ENCODE data around the gene MAPK6. TPM values are rescaled to one million over a fixed set of nuclear protein-coding genes. Genes with fewer than 3 reads are reported as not detected.
A peak's percentile ranks its signal among the peaks of the same experiment; 100 is the strongest.

MAPK6 gene
- total and polyA plus RNA-seq, 9 of the 15 experiments (the other 6 are each of a cell fraction or from before 2014, with no cell fraction given) = 28.5 to 97.1 (median 74.0) TPM

GRCh38 chr15:52018693-52019393 lies at the start of gene MAPK6 (continued):
- TF ChIP-seq RBM17 (IDR thresholded peaks at IDR 0.05; ENCODE audit: borderline replicate concordance, low read depth, low read length) (no peak), ZBTB34 (CRISPR knock-in tag; IDR thresholded peaks at IDR 0.05) (no peak), THRB (CRISPR knock-in tag; conservative IDR thresholded peaks at IDR 0.05) (no peak), GTF3C2 (IDR thresholded peaks at IDR 0.05; ENCODE audit: borderline replicate concordance, extremely low read depth, insufficient read length) (no peak), CBFB (CRISPR knock-in tag; IDR thresholded peaks at IDR 0.05) (peak; percentile 85; the same call in 1 of the 2 replicates), TFAM (CRISPR knock-in tag; conservative IDR thresholded peaks at IDR 0.05) (no peak), GABPB2 (CRISPR knock-in tag; conservative IDR thresholded peaks at IDR 0.05) (no peak), HOXB6 (CRISPR knock-in tag; IDR thresholded peaks at IDR 0.05; ENCODE audit: borderline replicate concordance) (no peak), ZNF324 (CRISPR knock-in tag; IDR thresholded peaks at IDR 0.05) (no peak), PREB (CRISPR knock-in tag; IDR thresholded peaks at IDR 0.05) (no peak), PPARD (CRISPR knock-in tag; IDR thresholded peaks at IDR 0.05) (no peak), RBM25 (IDR thresholded peaks at IDR 0.05; ENCODE audit: low read depth, low read length, severe bottlenecking) (peak; percentile 19), CGGBP1 (CRISPR knock-in tag; IDR thresholded peaks at IDR 0.05) (peak; percentile 92; the same call in 1 of the 2 replicates), FOS (IDR thresholded peaks at IDR 0.05; ENCODE audit: extremely low read depth, insufficient read length) (no peak), ZSCAN32 (CRISPR knock-in tag; IDR thresholded peaks at IDR 0.05) (no peak), MCM2 (IDR thresholded peaks at IDR 0.05; ENCODE audit: low read depth) (no peak), ZNF551 (CRISPR knock-in tag; IDR thresholded peaks at IDR 0.05) (no peak), ZNF778 (CRISPR knock-in tag; IDR thresholded peaks at IDR 0.05) (no peak)

Measured in K562 (cell line).